WTC11 (cell line): Measurements from ENCODE around the gene SPATA46.

Source experiments
- ETV6 ChIP-seq: sonication (generic); formaldehyde crosslinking; IDR thresholded peaks from 2 replicates; pipeline ENCODE4 v1.8.1; 2022; ENCODE audit warnings: mild to moderate bottlenecking, missing genetic modification reagents
- JUN ChIP-seq: sonication (generic); formaldehyde crosslinking; IDR thresholded peaks from 2 replicates; pipeline ENCODE4 v1.8.0; 2023; ENCODE audit warnings: mild to moderate bottlenecking, missing genetic modification reagents
- KAT7 ChIP-seq: sonication (generic); formaldehyde crosslinking; IDR thresholded peaks from 2 replicates; pipeline ENCODE4 v1.8.1; 2023; ENCODE audit warnings: missing genetic modification reagents, mild to moderate bottlenecking, borderline replicate concordance
- NR2C2 ChIP-seq: sonication (generic); formaldehyde crosslinking; IDR thresholded peaks from 2 replicates; pipeline ENCODE4 v1.8.0; 2022; ENCODE audit warnings: mild to moderate bottlenecking, missing genetic modification reagents
- SP1 ChIP-seq: sonication (generic); formaldehyde crosslinking; conservative IDR thresholded peaks from 2 replicates; pipeline ENCODE4 v1.8.1; 2022; ENCODE audit warnings: missing genetic modification reagents
- ZNF219 ChIP-seq: sonication (generic); formaldehyde crosslinking; IDR thresholded peaks from 2 replicates; pipeline ENCODE4 v1.8.0; 2023; ENCODE audit warnings: missing genetic modification reagents, mild to moderate bottlenecking, borderline replicate concordance
- ZNF532 ChIP-seq: fragments of 250-450 bp; sonication (Bioruptor Pico); IDR thresholded peaks from 2 replicates; pipeline ENCODE4 v1.9.0; 2021; ENCODE audit warnings: mild to moderate bottlenecking, borderline replicate concordance
- TF ChIP-seq, protein P1 (sequence below): sonication (generic); formaldehyde crosslinking; IDR thresholded peaks from 2 replicates; pipeline ENCODE4 v1.8.0; 2022; ENCODE audit warnings: mild to moderate bottlenecking, missing genetic modification reagents
- TF ChIP-seq, protein P2 (sequence below): fragments of 200-600 bp; IDR thresholded peaks from 2 replicates; pipeline ENCODE4 v1.8.0; 2022; ENCODE audit warnings: antibody characterized with exemption
- TF ChIP-seq, protein P3 (sequence below): fragments of 250-450 bp; sonication (Bioruptor Pico); IDR thresholded peaks from 2 replicates; pipeline ENCODE4 v2.1.2; 2022; ENCODE audit warnings: mild to moderate bottlenecking, moderate library complexity

DNA sequence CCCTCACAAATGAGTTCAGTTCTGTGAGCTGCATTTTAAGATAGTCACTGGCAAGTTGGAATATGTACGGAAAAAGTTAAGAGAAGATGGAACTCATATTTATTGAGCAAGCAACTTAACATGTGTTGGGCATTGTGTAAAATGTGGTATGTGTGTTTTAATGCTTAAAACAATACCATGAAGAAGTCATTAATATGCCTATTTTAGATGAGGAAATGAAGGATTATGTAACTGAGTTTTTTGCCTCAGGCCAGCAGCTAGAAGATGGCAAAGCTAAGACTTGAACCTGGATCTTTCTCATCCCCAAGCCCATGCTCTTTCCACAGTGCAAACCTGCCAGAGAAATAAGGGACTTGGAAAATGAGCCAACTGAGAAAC is 48.9 kb downstream of the SPATA46 start:
- TF ChIP-seq ZNF532 (no peak), NR2C2 (CRISPR knock-in tag) (no peak), JUN (CRISPR knock-in tag) (no peak), ZNF219 (CRISPR knock-in tag) (no peak), KAT7 (CRISPR knock-in tag) (no peak), SP1 (CRISPR knock-in tag) (no peak), ETV6 (CRISPR knock-in tag) (no peak)
- TF ChIP-seq, protein P1, sequence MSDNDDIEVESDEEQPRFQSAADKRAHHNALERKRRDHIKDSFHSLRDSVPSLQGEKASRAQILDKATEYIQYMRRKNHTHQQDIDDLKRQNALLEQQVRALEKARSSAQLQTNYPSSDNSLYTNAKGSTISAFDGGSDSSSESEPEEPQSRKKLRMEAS (CRISPR knock-in tag), result no peak
- TF ChIP-seq, protein P2, sequence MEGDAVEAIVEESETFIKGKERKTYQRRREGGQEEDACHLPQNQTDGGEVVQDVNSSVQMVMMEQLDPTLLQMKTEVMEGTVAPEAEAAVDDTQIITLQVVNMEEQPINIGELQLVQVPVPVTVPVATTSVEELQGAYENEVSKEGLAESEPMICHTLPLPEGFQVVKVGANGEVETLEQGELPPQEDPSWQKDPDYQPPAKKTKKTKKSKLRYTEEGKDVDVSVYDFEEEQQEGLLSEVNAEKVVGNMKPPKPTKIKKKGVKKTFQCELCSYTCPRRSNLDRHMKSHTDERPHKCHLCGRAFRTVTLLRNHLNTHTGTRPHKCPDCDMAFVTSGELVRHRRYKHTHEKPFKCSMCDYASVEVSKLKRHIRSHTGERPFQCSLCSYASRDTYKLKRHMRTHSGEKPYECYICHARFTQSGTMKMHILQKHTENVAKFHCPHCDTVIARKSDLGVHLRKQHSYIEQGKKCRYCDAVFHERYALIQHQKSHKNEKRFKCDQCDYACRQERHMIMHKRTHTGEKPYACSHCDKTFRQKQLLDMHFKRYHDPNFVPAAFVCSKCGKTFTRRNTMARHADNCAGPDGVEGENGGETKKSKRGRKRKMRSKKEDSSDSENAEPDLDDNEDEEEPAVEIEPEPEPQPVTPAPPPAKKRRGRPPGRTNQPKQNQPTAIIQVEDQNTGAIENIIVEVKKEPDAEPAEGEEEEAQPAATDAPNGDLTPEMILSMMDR, result no peak
- TF ChIP-seq, protein P3, sequence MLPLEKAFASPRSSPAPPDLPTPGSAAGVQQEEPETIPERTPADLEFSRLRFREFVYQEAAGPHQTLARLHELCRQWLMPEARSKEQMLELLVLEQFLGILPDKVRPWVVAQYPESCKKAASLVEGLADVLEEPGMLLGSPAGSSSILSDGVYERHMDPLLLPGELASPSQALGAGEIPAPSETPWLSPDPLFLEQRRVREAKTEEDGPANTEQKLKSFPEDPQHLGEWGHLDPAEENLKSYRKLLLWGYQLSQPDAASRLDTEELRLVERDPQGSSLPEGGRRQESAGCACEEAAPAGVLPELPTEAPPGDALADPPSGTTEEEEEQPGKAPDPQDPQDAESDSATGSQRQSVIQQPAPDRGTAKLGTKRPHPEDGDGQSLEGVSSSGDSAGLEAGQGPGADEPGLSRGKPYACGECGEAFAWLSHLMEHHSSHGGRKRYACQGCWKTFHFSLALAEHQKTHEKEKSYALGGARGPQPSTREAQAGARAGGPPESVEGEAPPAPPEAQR, result no peak
